ENCODE results near the gene DCLK1.

DNA sequence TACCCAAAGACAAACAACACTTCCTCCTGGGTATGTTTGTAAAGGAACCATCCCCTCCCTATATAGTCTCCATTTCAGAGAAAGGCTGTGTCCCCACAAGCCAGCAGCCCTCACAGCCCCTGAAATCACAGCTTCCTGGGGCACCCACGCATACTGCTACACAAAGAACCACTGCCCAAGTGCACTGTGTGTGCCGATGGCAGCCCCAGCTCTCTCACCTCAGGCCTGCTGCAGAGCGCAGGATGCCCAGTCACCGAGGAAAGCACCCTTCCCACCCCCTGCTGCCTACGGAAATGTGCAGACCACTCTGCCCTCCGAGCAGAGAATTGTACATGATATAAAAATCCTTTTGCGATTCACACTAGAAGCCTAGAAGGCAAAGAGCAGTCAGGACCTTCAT lies 43.7 kb upstream of the DCLK1 start:
- TF ChIP-seq POLR2A (IDR thresholded peaks at IDR 0.05; ENCODE audit: low read length) (no peak), GATA1 (IDR thresholded peaks at IDR 0.05; ENCODE audit: low read depth, low read length) (no peak)

Data from erythroblast (primary cell).